Stomach (tissue), 9 donors: Measurements from ENCODE around the gene PRKN. TPM values are rescaled to one million over a fixed set of nuclear protein-coding genes. Genes with fewer than 3 reads are reported as not detected.

Source experiments
- DNase-seq, 2 donors: peaks; one replicate each; pipeline versions ENCODE4 v3.0.0 to v3.0.0-alpha.2; 2013 to 2019
- H3K27ac ChIP-seq, 5 donors: fragments of 200-600 bp in 4 of 5; sonication (generic) in 4 of 5; one replicate each; pipeline ENCODE4 v1.5.1; 2013 to 2019; ENCODE audit warnings: mild to moderate bottlenecking in 1 of 5, moderate library complexity in 1 of 5
- H3K27me3 ChIP-seq, 3 donors: fragments of 200-600 bp; sonication (generic); one replicate each; pipeline ENCODE4 v1.5.1; 2017 to 2019; ENCODE audit warnings: mixed run types in 1 of 3
- H3K36me3 ChIP-seq, 4 donors: fragments of 200-600 bp; sonication (generic); 1 replicate in 3 of 4; 2 replicates in 1 of 4; pipeline ENCODE4 v1.5.1; 2016 to 2019
- H3K4me1 ChIP-seq, 4 donors: fragments of 200-600 bp; sonication (generic); one replicate each; pipeline ENCODE4 v1.5.1; 2016 to 2019
- H3K4me3 ChIP-seq, 4 donors: fragments of 200-600 bp; sonication (generic) in 3 of 4; one replicate each; pipeline ENCODE4 v1.5.1; 2016 to 2019; ENCODE audit warnings: mild to moderate bottlenecking in 1 of 4
- H3K9me3 ChIP-seq, 4 donors: fragments of 200-600 bp; sonication (generic); one replicate each; pipeline ENCODE4 v1.5.1; 2016 to 2019
- EP300 ChIP-seq: sonication (generic); formaldehyde crosslinking; IDR thresholded peaks from one replicate; pipeline ENCODE4 v1.6.1; 2017; ENCODE audit warnings: antibody characterized with exemption
- POLR2A ChIP-seq, 4 donors: fragments of 450-650 bp; IDR thresholded peaks; one replicate each; pipeline ENCODE4 v1.6.1; 2016; ENCODE audit warnings: antibody characterized with exemption in 4 of 4, control low read depth in 2 of 4, mild to moderate bottlenecking in 1 of 4, moderate library complexity in 1 of 4
- POLR2AphosphoS5 ChIP-seq, 3 donors: sonication (generic); formaldehyde crosslinking; IDR thresholded peaks; one replicate each; pipeline ENCODE4 v1.6.1; 2016; ENCODE audit warnings: antibody characterized with exemption in 3 of 3
- WGBS, 5 donors: extraction: QIAGEN DNeasy Blood & Tissue Kit in 3 of 5; methylation state at CpG; one replicate each; pipeline versions ENCODE4 v1.1.5 to v1.1.7; 2013 to 2018; 5-methylcytosine and 5-hydroxymethylcytosine counted together
- intact Hi-C: fragments of 100-400 bp; cut with DNase I; formaldehyde crosslinking; loops from one replicate; pipeline ENCODE4 v1.15.1; 2023; ENCODE audit warnings: low total_unique reads
- polyA plus RNA-seq, 3 donors: library from polyadenylated mRNA; stranded (reverse); fragments of 200-250 nt; gene quantifications; one replicate each; pipeline ENCODE4 v1.2.3, GENCODE V29; 2013
- total RNA-seq, 5 donors: library from RNA; depleted of rRNA; stranded (reverse); fragments of >200 nt; gene quantifications; one replicate each; pipeline versions ENCODE4 v1.1.0 to v1.2.3, GENCODE V29; 2014 to 2016
- TF ChIP-seq, protein P1 (sequence below), 7 experiments: fragments of 450-650 bp in 4 of 7; fragments of 200-600 bp in 3 of 7; sonication (generic) in 3 of 7; IDR thresholded peaks; one replicate each; pipeline ENCODE4 v1.5.1; 2016 to 2019; ENCODE audit warnings: antibody characterized with exemption in 7 of 7, control low read depth in 2 of 7, mild to moderate bottlenecking in 1 of 7
- donor health status: healthy with polysubstance abuse.
- donor health status: Bipolar disorder and iron deficiency.
- donor health status: healthy.

The PRKN gene
- total and polyA plus RNA-seq, 8 donors, result 0.68 to 19.8 (median 9.5) TPM

DNA sequence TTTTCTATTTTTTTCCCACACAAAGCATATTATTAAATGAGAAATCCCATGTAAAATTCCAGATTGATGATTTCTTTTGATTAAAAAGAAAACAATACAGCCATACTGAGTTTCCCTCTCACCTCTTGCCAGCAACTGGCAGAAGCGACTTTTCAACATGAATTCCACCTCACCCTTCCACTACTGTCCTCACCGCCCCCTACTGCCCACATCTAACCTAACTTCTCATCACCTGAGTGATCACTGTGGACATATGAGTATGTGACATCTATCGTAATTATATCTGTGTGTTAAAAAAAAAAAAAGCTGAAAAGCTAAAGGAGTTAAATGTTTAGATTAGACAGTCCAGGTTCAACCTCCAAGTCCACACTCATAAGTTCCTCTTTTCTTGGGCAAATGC is 528.6 kb downstream of the PRKN start:
- no peak for TF ChIP-seq EP300
- no peak for TF ChIP-seq POLR2AphosphoS5 (IDR thresholded peaks at IDR 0.05)
- TF ChIP-seq POLR2A (IDR thresholded peaks at IDR 0.05), result no peak
- TF ChIP-seq, protein P1, sequence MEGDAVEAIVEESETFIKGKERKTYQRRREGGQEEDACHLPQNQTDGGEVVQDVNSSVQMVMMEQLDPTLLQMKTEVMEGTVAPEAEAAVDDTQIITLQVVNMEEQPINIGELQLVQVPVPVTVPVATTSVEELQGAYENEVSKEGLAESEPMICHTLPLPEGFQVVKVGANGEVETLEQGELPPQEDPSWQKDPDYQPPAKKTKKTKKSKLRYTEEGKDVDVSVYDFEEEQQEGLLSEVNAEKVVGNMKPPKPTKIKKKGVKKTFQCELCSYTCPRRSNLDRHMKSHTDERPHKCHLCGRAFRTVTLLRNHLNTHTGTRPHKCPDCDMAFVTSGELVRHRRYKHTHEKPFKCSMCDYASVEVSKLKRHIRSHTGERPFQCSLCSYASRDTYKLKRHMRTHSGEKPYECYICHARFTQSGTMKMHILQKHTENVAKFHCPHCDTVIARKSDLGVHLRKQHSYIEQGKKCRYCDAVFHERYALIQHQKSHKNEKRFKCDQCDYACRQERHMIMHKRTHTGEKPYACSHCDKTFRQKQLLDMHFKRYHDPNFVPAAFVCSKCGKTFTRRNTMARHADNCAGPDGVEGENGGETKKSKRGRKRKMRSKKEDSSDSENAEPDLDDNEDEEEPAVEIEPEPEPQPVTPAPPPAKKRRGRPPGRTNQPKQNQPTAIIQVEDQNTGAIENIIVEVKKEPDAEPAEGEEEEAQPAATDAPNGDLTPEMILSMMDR (IDR thresholded peaks at IDR 0.05), result no peak
- 87 to 96% (median 90%) methylated on average over 3 of the region's 3 CpGs for WGBS, 5 donors
- DNase-seq, result no peak

DNA sequence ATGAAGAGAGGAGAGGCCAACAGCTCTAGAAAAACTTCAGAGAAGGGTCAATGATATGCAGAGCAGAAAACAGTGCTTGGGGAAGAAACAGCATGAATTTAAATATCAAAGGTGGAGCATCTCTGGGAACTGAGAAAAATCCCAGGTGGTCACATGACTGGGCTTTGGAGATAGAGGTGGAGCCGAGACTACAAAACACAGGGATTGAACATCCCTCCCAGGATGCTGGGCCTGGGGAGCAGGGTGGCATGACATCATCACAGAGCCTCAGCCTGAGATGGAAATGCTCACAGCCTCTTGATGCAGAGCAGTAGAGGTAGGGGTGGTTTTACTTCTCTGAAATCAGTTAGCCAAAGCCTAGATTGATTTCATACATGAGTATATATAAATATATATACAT is 529.5 kb downstream of the PRKN start:
- H3K9me3 ChIP-seq, result no peaks in the 10 kb centered on the region
- no peak for TF ChIP-seq POLR2AphosphoS5 (IDR thresholded peaks at IDR 0.05)
- DNase-seq, result no peak
- H3K36me3 ChIP-seq, result no peaks in the 10 kb centered on the region
- H3K27me3 ChIP-seq, result no peaks in the 10 kb centered on the region
- intact Hi-C loops, result no loop called here
- no peak overlapping the region for H3K4me3 ChIP-seq
- peaks cover 0 to 8% (median 0%) of the 10 kb centered on the region in 4 donors for H3K4me1 ChIP-seq
- WGBS, 5 donors, result 73 to 95% (median 80%) methylated on average over 1 of the region's 1 CpG
- H3K27ac ChIP-seq, result no peak overlapping the region

More for the DNA sequence above, 528.6 kb downstream of the PRKN start:
- Histone ChIP-seq H3K4me3 (no peak overlapping the region), H3K27me3 (no peaks in the 10 kb centered on the region), H3K4me1 (peaks cover 0 to 14% (median 0%) of the 10 kb centered on the region in 4 donors), H3K9me3 (no peaks in the 10 kb centered on the region), H3K36me3 (no peaks in the 10 kb centered on the region), H3K27ac (no peak overlapping the region)
- intact Hi-C loops, result no loop called here

DNA sequence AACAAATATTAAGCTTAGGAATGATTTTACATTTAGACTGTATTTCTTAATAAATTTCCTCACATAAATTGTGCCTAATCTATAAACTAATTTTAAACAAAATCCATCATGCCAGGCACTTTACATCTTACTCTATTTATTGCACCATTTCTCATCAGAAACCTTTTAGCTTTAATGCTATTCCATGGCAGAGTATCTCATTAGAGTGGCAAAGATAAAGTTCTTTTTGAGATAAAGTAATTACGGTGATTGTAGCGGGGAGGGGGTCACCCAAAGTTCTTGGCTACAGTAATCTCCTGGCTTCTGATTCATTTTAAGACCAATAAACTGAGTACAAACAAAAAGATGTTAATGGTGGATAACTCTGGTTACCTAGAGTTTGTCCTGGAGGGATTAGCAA is 532.1 kb downstream of the PRKN start:
- Histone ChIP-seq H3K4me3 (no peak overlapping the region), H3K27ac (no peak overlapping the region), H3K9me3 (no peaks in the 10 kb centered on the region), H3K36me3 (no peaks in the 10 kb centered on the region), H3K27me3 (no peaks in the 10 kb centered on the region), H3K4me1 (no peaks in the 10 kb centered on the region)
- TF ChIP-seq, protein P1 (IDR thresholded peaks at IDR 0.05), result no peak
- no peak for TF ChIP-seq EP300
- TF ChIP-seq POLR2A (IDR thresholded peaks at IDR 0.05), result no peak
- no peak for TF ChIP-seq POLR2AphosphoS5 (IDR thresholded peaks at IDR 0.05)
- intact Hi-C loops, result no loop called here
- DNase-seq, result no peak
- 35 to 69% (median 58%) methylated on average over 2 of the region's 2 CpGs for WGBS, 5 donors

DNA sequence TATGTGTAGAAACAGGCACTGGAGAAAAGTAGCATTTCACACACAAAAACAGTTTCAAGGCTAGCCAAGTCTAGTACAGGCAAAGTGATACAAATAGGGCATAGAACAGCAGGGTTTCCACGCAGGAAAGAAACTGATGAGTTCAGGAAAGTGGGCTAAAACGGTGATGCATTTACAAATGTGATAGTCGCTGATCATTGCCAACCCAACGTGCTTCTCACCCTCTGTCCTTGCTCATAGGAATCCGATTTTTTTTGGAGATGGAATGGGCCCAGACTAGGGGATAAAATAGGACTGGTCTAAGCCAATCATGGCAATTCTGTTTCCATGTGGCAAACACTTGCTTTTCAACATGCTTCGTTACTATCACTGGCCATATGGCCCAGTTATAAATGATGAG is 536.6 kb downstream of the PRKN start:
- TF ChIP-seq, protein P1 (IDR thresholded peaks at IDR 0.05), result no peak
- no peak for TF ChIP-seq POLR2AphosphoS5 (IDR thresholded peaks at IDR 0.05)
- no peak for TF ChIP-seq EP300
- TF ChIP-seq POLR2A (IDR thresholded peaks at IDR 0.05), result no peak
- WGBS, 5 donors, result 80 to 93% (median 87%) methylated on average over 6 of the region's 6 CpGs
- Histone ChIP-seq H3K4me3 (no peak overlapping the region), H3K4me1 (no peaks in the 10 kb centered on the region), H3K9me3 (no peaks in the 10 kb centered on the region), H3K27ac (no peak overlapping the region), H3K36me3 (no peaks in the 10 kb centered on the region), H3K27me3 (no peaks in the 10 kb centered on the region)
- no peak for DNase-seq
- intact Hi-C loops, result no loop called here

DNA sequence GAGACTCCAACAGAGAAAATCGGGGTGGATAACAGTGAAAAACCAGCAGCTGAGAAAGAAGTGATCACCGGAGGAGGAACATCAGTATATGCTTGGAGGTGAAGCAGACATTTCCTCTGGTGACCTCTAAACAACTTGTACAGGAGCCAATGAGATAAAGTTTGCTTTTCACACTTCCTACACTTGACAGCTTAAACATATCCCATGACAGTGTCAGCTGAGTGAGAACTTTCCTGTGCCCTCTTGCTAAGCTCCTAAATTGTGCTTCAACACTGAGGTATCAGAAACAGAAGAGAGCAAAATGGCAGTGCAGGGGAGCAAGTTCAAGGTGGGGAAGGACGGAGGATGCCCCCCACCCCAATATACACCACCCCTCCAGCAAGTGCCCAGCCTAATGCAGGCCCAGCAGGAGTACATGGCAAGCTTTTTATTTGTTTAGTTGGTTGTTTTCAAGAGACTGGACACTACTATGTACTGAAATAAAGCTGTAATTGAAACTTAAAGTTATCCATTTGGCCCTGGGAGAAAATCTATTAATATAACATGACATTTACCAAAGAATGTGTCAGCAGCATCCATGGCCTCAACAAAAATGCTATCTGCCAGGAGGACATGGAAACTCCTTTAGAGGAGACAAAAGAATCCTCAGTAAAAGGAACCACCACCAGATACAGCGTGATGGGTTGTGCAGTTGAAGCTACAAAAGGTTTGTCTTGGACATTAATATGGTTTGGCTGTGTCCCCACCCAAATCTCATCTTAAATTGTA is 540.2 kb downstream of the PRKN start:
- intact Hi-C loops, result no loop called here
- TF ChIP-seq, protein P1 (IDR thresholded peaks at IDR 0.05), result no peak
- TF ChIP-seq POLR2A (IDR thresholded peaks at IDR 0.05) (no peak), EP300 (no peak), POLR2AphosphoS5 (IDR thresholded peaks at IDR 0.05) (no peak)
- no peak overlapping the region for H3K4me3 ChIP-seq
- H3K27me3 ChIP-seq, result no peaks in the 10 kb centered on the region
- H3K4me1 ChIP-seq, result peaks cover 0 to 2% (median 0%) of the 10 kb centered on the region in 4 donors
- H3K9me3 ChIP-seq, result no peaks in the 10 kb centered on the region
- 73 to 89% (median 86%) methylated on average over 4 of the region's 4 CpGs for WGBS, 5 donors
- H3K36me3 ChIP-seq, result no peaks in the 10 kb centered on the region
- no peak for DNase-seq
- no peak overlapping the region for H3K27ac ChIP-seq
